T47D (cell line): ENCODE measurements around the gene YES1.
A peak's percentile ranks its signal among the peaks of the same experiment; 100 is the strongest.
"Not testable (repeated sequence)": the region's sequence is repeated elsewhere in the genome, so short reads cannot be mapped to it uniquely, and the experiment has no call there.

ENCODE experiments used
- DNase-seq, 2 experiments: peaks; one replicate each; pipeline versions ENCODE4 v3.0.0 to v3.0.0-alpha.2; 2011 to 2012; ENCODE audit warnings: low read depth in 1 of 2, low spot score in 1 of 2
- JUND ChIP-seq: IDR thresholded peaks from 2 replicates; pipeline ENCODE4 v1.6.1; 2012; ENCODE audit warnings: low read depth
- in situ Hi-C: cut with HindIII; loops from 2 replicates; pipeline ENCODE4 v1.10.0; 2016; ENCODE audit warnings: low sequenced_read_pairs, low pct_unique_long_range_greater_than_20kb

Gene YES1

DNA sequence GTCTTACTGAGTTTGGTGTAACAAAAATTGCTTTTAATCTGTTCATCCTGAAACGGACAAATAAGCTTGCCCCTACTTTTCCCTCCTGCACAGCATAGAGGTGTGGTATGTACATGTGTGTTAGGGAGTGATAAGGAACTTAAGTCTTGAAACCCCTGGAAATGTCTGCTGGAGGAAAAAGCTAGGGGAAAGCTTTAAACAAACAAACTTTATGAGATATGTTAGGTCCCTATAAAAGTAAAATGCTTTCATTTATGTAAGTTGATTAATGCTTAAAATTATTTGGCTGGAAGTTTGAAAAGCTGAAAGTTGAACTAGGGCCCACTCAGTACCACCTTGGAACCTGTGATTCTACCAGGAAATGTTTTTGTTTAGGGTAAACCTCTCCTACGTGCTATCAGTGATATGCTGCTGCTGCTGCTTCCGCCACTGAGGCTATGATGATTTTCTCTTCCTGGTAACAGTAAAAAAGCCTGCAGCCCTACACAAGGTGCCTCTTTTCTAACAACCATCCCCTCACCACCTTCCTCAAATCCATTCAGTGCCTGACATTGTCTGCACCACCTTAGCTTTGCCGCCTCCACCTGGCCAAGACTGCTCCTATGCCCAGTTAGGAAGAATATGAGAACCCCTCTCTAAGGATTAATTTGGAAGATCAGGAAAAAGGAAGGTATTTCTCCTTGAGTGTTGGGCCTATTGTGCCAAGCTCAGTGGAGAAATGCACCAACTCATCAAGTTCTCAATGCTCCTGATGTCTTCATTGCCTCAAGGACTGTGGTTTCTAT lies 2.5 kb upstream of the YES1 start:
- in situ Hi-C loops = no loop called here
- TF ChIP-seq JUND = no peak
- DNase-seq = no peak

DNA sequence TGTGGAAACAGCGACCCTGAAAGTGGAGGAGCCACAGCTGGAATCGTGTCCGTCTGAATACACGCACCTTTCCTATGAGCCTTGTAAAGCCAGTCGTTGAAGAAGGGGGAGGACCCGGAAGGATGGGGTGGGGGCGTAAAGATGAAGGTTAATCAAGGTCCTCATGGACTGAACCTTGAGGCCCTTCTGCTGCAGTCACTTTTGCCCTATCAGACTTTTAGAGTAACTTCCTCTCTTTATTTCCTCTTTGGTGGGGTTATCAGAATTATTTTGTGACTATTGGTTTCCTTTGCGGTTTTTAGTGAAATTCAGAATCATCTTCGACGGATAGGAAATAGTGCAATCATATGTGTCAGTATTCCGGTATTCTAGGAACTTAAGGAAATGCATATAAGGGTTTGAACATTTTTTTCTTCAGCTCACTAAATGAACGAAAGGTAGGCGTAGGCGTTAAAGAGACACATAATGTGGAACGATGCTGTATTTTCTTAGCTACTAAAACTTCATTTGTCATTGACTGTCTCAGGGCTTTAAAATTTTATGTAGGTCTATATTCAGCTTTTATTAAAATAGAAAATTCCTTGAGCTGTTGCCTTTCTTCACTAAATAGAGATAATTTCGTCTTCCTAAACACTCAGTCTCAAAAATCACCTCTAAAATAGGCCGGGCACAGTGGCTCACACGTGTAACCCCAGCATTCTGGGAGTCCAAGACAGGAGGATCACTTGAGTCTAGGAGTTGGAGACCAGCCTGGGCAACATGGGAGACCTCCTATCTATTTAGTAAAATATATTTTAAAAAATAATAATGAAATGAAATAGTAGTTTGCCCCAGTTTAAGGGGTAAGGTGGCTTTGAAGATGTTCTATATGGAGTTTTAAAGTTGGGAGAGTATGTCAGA lies 1.4 kb upstream of the YES1 start:
- in situ Hi-C loops = no loop called here
- no peak for TF ChIP-seq JUND
- DNase-seq = no peak

DNA sequence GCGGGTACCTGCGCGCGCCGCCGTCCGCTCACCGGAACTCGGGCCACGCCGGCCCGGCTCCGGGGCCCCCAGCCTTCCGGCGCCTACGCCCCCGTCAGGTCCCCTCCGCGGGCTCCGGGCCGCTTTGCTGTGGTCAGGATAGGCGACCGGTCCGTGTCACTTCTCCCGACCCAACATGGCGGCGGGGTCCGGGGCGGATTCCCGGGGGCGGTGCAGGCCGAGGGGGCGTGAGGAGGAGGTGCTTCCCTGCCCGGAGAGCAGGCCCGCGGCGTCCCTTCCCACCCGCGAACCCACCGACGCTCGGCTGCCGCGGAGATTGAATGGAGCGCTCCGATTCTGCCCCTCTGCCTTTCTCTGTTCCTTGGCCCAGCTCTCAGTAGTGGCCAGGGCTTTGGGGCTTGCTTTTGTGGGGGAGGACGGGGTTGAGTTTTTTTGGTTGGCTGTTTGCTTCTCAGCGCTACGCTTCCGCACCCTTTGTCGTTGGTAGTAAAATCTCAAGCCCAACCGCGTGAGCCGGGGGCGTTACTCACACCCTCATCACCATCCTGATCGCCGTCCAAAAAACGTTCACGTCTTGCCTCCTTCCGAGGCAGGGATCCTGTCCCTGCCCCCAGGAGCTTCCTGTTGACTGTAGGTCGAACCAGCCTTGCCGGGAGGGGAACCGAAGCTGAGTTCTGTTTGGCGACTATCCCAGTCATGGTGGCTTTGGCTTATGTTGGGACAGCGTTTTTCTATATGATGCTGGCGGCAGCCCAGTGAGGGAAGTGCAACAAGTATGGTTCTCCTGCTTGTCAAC lies 532 bp upstream of the YES1 start:
- DNase-seq = peak; percentile 35 to 90
- TF ChIP-seq JUND = no peak
- in situ Hi-C loops = no loop called here

DNA sequence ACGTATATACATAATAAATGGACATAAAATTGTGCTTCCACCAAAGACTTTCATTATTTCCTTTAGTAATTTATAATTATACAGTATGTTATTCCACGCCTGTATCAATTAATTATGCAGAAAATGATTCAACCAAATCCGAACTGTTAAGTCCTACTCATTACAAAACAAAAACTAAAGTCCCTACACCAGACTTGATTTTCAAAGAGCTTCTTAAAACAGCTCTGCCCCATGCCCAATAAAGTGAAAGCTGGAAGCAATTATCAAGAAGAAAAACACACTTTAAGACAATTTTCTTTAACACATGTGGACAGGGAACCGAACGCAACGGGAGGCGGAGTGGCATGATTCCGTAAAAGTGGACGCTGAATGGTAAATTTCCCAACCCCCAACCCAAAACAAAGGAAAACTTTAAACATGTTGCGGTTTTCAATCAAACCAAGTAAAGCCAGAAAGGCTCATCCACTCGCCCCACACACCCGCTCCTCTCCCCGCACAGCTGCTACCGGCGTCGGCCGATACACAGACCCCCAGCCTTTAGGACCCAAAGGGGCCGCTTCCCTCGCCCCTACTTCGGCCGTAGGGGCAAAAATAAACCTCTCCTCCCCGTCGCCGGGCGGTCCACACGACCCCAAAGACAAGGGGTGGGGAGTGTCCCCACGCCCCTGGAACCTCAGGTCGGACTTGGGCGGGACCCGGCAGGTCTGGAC lies 705 bp downstream of the YES1 start:
- no peak for TF ChIP-seq JUND
- peak in 1 of 2 experiments; percentile 7 for DNase-seq
- in situ Hi-C loops = no loop called here

DNA sequence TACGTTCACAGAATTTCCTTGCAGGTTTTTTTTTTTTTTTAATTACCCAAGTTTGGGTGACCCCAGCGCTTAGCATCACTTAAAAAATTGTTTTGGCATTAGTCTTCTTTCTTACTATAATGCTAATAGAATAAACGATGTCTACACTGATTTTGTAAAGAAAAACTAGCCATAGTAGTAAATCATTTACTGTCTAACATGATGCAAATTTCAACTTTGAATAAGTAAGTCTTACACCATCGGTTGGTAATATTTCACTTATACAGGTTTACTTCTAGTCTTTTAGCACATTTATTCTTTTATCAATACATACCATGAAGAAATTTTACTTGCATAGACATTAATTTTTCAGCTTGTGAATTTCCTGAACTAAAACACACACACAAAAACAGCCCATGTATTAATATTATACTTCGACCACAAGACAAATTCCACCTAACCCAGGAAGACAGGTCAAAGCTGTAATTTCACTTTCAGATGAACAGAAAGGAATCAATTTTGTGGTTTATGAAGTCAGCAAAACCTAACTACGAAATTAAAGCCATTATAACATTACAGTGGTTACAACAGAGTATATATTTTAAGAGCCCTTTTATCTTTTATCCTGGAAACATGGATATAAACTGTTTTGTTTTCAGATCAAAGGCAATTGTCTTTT lies 1.9 kb downstream of the YES1 start:
- DNase-seq = no peak
- no peak for TF ChIP-seq JUND
- in situ Hi-C loops = no loop called here

DNA sequence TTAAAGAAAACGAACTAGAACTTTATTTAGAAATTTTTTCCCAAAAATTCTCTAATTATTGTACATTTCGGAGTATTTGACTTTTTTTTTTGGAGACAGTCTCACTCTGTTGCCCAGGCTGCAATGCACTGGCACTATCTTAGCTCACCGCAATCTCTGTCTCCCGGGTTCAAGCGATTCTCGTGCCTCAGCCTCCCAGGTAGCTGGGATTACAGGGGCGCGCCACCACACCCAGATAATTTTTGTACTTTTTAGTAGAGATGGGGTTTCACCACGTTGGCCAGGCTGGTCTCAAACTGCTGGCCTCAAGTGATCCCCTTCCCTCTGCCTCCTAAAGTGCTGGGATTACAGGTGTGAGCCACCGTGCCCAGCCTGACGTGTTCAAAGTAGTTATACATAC lies 2.8 kb downstream of the YES1 start:
- DNase-seq, in situ Hi-C loops: not testable (repeated sequence)

DNA sequence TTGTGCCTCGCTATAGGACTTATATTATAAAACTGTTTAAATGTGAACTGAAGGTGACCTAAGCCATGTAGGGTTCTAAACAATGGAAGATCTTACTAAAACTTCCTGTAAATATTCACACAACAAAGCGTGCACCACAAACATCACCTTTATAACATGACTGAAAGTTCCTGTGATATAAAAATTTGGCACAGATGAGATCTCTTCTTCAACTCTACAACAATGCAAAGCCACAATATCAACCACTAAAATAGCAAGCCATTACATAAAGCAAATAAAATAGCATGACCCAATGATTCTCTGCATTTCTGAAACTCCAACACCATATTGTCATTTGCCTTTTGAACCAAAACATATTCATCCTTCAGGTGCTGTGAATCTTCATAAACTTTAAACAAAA lies 3.5 kb downstream of the YES1 start:
- TF ChIP-seq JUND = no peak
- in situ Hi-C loops = no loop called here
- DNase-seq = no peak

DNA sequence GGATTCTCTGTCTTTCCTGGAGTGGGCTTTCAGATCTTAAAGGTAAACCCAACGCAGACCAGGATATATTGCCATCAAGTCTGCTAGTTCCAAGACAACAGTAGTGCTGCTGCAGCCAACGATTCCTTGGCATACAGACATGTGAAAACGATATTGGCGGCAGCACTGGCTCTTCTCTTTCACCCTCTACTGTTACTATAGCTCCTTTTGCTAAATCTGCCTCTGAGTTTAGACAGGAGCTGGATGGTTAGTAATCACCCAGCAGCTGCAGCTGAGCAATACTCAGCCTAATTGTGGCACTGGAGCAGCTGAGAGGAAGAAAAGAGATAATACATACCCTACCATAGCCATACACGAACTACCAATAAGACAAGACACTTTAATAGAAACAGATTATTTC lies 4.0 kb downstream of the YES1 start:
- TF ChIP-seq JUND = no peak
- in situ Hi-C loops = no loop called here
- no peak for DNase-seq

DNA sequence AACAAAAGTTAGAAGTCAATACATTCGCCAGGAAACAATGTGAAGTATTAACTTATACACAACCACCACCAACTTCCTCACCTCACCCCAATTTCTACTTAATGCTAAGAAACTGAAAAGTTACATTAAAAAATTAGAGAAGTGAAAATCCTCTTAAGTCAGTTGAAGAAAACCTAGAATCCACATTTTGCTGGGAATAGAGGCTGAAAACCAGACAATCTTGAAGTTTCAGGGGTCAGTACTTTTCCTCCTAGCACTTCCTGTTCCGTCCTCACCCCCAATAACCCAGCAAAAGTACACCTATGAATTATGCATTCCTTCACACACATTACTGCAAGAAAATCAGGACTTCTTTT lies 6.3 kb downstream of the YES1 start:
- in situ Hi-C loops = no loop called here
- DNase-seq = no peak
- TF ChIP-seq JUND = no peak

DNA sequence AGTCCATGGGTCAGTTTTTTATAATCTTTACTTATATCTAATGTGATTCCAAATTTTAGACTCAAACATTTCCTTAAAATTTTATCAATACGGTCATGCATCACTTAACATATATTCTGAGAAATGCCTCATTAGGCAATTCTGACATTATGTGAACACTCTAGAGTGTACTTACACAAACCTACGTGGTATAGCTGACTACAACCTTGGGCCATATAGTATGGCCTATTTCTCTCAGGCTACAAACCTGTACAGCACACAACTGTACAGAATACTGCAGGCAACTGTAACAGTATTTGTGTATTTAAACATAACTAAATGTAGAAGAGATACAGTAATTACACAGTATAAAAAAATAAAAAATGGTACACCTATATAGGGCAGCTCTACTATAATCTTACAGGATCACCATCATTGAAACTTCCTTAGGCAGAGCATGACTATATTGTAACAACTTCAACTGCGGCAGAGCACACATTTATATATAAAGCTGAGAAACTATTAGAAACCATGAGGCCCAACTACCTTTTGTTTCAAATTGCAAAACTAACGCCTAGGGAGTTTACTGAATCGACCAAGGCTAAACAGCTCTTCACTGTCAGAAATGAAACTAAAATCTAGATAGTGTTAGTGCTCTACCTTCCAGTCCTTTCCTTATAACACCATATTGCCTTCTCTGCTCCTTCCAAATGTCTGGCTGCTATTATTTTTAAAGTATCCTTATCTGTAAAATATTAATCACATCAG lies 6.9 kb downstream of the YES1 start:
- in situ Hi-C loops = no loop called here
- TF ChIP-seq JUND = no peak
- DNase-seq = no peak

DNA sequence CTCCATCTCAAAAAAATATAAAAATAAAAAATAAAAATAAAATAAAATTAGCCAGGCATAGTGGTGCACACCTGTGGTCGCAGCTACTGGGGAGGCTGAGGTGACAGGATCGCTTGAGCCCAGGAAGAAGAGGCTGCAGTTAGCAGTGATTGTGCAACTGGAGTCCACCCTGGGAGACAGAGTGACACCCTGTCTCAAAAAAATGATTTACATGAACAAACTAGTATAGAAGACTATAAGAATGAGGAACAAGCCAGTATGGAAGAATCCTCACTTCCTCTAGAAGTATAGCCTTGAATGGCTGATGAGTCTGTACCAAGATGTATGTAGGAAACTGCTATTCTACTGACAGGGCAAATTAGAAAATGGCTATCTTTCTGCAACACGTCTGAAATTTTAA lies 10.9 kb downstream of the YES1 start:
- in situ Hi-C loops = no loop called here
- DNase-seq = no peak
- TF ChIP-seq JUND = no peak

DNA sequence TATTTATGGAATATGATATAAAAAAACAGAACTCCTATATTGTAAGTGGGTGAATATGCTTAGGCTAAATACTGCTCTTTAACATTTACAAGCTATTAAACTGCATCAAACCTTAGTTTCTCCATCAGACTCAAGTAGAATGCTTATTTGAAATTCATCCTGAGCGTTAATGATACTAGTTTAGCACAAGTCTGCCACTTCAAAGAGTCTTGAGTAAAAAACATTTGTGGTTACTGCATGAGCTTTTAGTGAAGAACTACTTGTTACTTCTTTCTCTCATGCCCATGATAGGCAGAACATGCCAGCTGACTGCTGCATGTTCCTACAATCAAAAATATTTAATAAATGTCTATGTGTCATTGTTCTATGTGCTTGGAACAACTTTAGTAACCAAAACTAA lies 12.1 kb downstream of the YES1 start:
- in situ Hi-C loops = no loop called here

DNA sequence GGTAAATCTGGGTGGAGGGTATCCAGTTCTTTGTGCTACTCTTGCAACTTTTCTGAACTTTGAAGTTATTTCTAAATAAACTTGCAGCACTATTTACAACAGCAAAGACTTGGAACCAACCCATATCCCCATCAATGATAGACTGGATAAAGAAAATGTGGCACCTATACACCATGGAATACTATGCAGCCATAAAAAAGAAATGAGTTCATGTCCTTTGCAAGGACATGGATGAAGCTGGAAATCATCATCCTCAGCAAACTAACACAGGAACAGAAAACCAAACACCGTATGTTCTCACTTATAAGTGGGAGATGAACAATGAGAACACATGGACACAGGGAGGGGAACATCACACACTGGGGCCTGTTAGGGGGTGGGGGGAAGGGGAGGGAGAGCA lies 16.7 kb downstream of the YES1 start:
- in situ Hi-C loops = not testable (repeated sequence)

More for the DNA sequence above, 12.1 kb downstream of the YES1 start:
- no peak for TF ChIP-seq JUND
- DNase-seq = no peak

More for the DNA sequence above, 16.7 kb downstream of the YES1 start:
- not testable (repeated sequence) for DNase-seq
